ENCODE measurements around the gene LRRFIP2. TPM values are rescaled to one million over a fixed set of nuclear protein-coding genes. Genes with fewer than 3 reads are reported as not detected.
"Not testable (repeated sequence)": the region's sequence is repeated elsewhere in the genome, so short reads cannot be mapped to it uniquely, and the experiment has no call there.

LRRFIP2 gene
- total RNA-seq, 1 experiment from 2014 or later: 47.1 TPM

DNA sequence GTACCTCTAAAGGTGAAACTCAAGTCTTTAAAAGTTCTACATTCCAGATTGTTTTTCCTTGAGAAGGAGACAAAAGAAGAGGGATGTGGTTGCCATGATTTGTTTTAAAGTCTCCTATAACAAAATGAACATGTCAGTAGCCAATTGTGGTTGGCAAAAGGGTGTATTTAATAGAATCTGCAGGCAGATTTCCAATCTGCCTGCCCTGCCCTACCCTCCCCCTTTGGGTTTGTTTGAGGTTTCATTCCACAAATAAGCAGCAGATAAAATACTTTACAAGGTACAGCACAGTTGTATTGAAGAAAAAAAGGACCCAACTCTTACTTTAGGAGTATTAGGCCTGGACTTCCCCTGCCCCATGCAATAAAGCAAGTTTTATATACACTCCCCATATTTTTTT is 121.5 kb downstream of the LRRFIP2 start:
- POLR2A ChIA-PET: no interaction called here

DNA sequence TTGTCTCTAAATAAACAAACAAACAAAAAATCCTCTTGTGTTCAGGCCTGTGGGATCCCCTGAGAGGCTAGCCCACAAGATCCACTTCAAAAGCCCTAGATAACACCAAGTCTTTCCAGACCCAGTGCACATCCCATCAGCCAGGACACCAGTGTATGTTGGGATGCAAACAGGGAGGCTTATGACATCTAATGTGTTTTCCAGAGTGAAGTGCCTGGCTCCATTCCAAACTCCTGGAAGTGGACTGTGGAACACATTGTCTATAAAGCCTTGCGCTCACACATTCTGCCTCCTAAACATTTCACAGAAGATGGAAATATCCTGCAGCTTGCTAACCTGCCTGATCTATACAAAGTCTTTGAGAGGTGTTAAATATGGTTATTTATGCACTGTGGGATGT is 124.1 kb downstream of the LRRFIP2 start:
- H3K27me3 ChIP-seq (replicated peaks; ENCODE audit: control insufficient read depth, insufficient read depth, low read length): no peaks in the 10 kb centered on the region
- DNase-seq: no peak
- peaks cover 4% of the 10 kb centered on the region for H3K36me3 ChIP-seq (ENCODE audit: control insufficient read depth, insufficient read depth, low read length)
- H3K4me1 ChIP-seq: no peaks in the 10 kb centered on the region
- H3K27ac Mint-ChIP-seq (ENCODE audit: unreplicated experiment): no peak overlapping the region
- TF ChIP-seq, protein P1, sequence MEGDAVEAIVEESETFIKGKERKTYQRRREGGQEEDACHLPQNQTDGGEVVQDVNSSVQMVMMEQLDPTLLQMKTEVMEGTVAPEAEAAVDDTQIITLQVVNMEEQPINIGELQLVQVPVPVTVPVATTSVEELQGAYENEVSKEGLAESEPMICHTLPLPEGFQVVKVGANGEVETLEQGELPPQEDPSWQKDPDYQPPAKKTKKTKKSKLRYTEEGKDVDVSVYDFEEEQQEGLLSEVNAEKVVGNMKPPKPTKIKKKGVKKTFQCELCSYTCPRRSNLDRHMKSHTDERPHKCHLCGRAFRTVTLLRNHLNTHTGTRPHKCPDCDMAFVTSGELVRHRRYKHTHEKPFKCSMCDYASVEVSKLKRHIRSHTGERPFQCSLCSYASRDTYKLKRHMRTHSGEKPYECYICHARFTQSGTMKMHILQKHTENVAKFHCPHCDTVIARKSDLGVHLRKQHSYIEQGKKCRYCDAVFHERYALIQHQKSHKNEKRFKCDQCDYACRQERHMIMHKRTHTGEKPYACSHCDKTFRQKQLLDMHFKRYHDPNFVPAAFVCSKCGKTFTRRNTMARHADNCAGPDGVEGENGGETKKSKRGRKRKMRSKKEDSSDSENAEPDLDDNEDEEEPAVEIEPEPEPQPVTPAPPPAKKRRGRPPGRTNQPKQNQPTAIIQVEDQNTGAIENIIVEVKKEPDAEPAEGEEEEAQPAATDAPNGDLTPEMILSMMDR (IDR thresholded peaks at IDR 0.05; ENCODE audit: insufficient read depth in 1 of 2, low read depth in 1 of 2, low read length in 1 of 2, severe bottlenecking in 1 of 2, unreplicated experiment in 1 of 2): no peak
- BruUV-seq (replicated peaks): no TSS peak
- intact Hi-C loops (cut with micrococcal nuclease; ENCODE audit: unreplicated experiment): no loop called here
- no peak overlapping the region for H3K4me3 Mint-ChIP-seq (ENCODE audit: unreplicated experiment)
- no peaks in the 10 kb centered on the region for H3K9me3 Mint-ChIP-seq (ENCODE audit: unreplicated experiment)
- no peaks in the 10 kb centered on the region for H3K27me3 Mint-ChIP-seq (ENCODE audit: insufficient read depth, unreplicated experiment)
- no peaks in the 10 kb centered on the region for H3K9me3 ChIP-seq
- ChIA-PET POLR2A (no interaction called here), CTCF (no interaction called here)
- H3K4me3 ChIP-seq (ENCODE audit: low read depth, low read length): no peak overlapping the region
- no peaks in the 10 kb centered on the region for H3K4me1 Mint-ChIP-seq (ENCODE audit: low read depth, unreplicated experiment)
- H3K36me3 Mint-ChIP-seq (ENCODE audit: insufficient read depth, unreplicated experiment): peaks cover 73% of the 10 kb centered on the region

More for the DNA sequence above, 121.5 kb downstream of the LRRFIP2 start:
- TF ChIP-seq, protein P1 (IDR thresholded peaks at IDR 0.05; ENCODE audit: insufficient read depth in 1 of 2, low read depth in 1 of 2, low read length in 1 of 2, severe bottlenecking in 1 of 2, unreplicated experiment in 1 of 2): no peak
- DNase-seq: no peak
- CTCF ChIA-PET: no interaction called here
- H3K9me3 Mint-ChIP-seq (ENCODE audit: unreplicated experiment): no peaks in the 10 kb centered on the region
- Histone ChIP-seq H3K27me3 (replicated peaks; ENCODE audit: control insufficient read depth, insufficient read depth, low read length) (no peaks in the 10 kb centered on the region), H3K4me1 (no peaks in the 10 kb centered on the region), H3K9me3 (no peaks in the 10 kb centered on the region), H3K36me3 (ENCODE audit: control insufficient read depth, insufficient read depth, low read length) (no peaks in the 10 kb centered on the region; the same call in 1 of the 2 replicates), H3K4me3 (ENCODE audit: low read depth, low read length) (no peak overlapping the region)
- BruUV-seq (replicated peaks): no TSS peak
- intact Hi-C loops (cut with micrococcal nuclease; ENCODE audit: unreplicated experiment): no loop called here
- H3K36me3 Mint-ChIP-seq (ENCODE audit: insufficient read depth, unreplicated experiment): peaks cover 77% of the 10 kb centered on the region
- no peaks in the 10 kb centered on the region for H3K4me1 Mint-ChIP-seq (ENCODE audit: low read depth, unreplicated experiment)
- no peaks in the 10 kb centered on the region for H3K27me3 Mint-ChIP-seq (ENCODE audit: insufficient read depth, unreplicated experiment)
- no peak overlapping the region for H3K27ac Mint-ChIP-seq (ENCODE audit: unreplicated experiment)
- no peak overlapping the region for H3K4me3 Mint-ChIP-seq (ENCODE audit: unreplicated experiment)

DNA sequence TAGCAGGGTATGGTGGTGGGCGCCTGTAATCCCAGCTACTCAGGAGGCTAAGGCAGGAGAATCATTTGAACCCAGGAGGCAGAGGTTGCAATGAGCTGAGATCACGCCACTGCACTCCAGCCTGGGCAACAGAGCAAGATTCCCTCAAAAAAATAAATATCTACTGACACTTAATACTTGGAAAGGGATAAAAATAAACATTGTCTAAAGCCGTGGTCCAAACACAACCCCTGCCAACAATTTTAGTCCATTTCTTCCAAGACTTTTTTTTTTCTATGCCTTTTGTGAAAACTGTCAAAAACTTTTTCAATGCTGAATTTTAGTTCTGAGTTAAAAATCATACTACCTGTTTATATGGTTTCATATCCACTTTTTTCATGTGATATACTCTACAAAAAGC is 131.7 kb downstream of the LRRFIP2 start:
- POLR2A ChIA-PET; H3K27me3 ChIP-seq (replicated peaks; ENCODE audit: control insufficient read depth, insufficient read depth, low read length); DNase-seq; H3K27ac Mint-ChIP-seq (ENCODE audit: unreplicated experiment); intact Hi-C loops (cut with micrococcal nuclease; ENCODE audit: unreplicated experiment); H3K4me3 ChIP-seq (ENCODE audit: low read depth, low read length); H3K36me3 ChIP-seq (ENCODE audit: control insufficient read depth, insufficient read depth, low read length); H3K9me3 Mint-ChIP-seq (ENCODE audit: unreplicated experiment); H3K4me1 ChIP-seq; H3K4me1 Mint-ChIP-seq (ENCODE audit: low read depth, unreplicated experiment); CTCF ChIA-PET; H3K4me3 Mint-ChIP-seq (ENCODE audit: unreplicated experiment); H3K27me3 Mint-ChIP-seq (ENCODE audit: insufficient read depth, unreplicated experiment); BruUV-seq (replicated peaks); H3K9me3 ChIP-seq: not testable (repeated sequence)
- peaks cover 44% of the 10 kb centered on the region for H3K36me3 Mint-ChIP-seq (ENCODE audit: insufficient read depth, unreplicated experiment)

All from Caco-2 (cell line).